ENCODE measurements around the gene LYPLA2.

GRCh38 chr1:23779826-23780371 lies 11.0 kb upstream of the LYPLA2 start:
- TF ChIP-seq POLR2AphosphoS5 (IDR thresholded peaks at IDR 0.05; ENCODE audit: insufficient read depth in 1 of 2, low read depth in 1 of 2) (no peak), CTCF (IDR thresholded peaks at IDR 0.05) (no peak), POLR2A (IDR thresholded peaks at IDR 0.05) (no peak)
